Measurements from ENCODE around the gene MAN2A2. TPM values are rescaled to one million over a fixed set of nuclear protein-coding genes. Genes with fewer than 3 reads are reported as not detected.

The MAN2A2 gene
- total and polyA plus RNA-seq, 9 of the 15 experiments (the other 6 are each of a cell fraction or from before 2014, with no cell fraction given): 7.3 to 151 (median 43.4) TPM

DNA sequence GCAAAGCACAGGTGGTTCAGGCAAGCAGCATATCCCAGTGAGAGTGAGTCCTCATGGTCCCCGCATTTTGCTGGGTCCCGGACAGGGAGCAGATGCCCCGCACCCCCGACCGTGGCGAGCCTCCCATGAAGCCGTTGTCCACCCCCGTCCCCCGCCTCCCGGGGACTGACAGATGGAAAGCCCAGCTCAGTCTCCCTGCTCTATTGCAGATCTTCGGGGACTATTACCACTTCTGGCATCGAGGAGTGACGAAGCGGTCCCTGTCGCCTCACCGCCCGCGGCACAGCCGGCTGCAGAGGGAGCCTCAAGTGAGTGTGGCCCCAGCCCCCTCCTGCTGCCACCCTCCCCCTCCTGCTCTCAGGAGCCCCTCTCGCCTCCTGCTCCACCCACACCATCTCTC, 27.1 kb upstream of the MAN2A2 start:
- peaks cover 19 to 57% of the 10 kb centered on the region in 2 experiments for H3K4me1 ChIP-seq (replicated peaks in 1 of 2; ENCODE audit: control insufficient read depth in 2 of 2, insufficient read depth in 2 of 2, low read length in 2 of 2)
- in situ Hi-C loops (cut with MboI) (no loop called here), intact Hi-C loops (cut with micrococcal nuclease) (no loop called here)
- DNase-seq (ENCODE audit: extremely low read depth in 1 of 4, low spot score in 3 of 4): no peak
- ATAC-seq: no peak
- peak overlapping the region in 1 of 2 experiments; percentile 43; a peak in 1 of 4 replicates for H3K9ac ChIP-seq (ENCODE audit: insufficient read depth in 1 of 2, low read depth in 2 of 2, low read length in 2 of 2)
- no peak overlapping the region for H3K4me3 ChIP-seq
- no peaks in the 10 kb centered on the region for H3K27me3 ChIP-seq (ENCODE audit: control insufficient read depth in 2 of 2, insufficient read depth in 2 of 2, low read length in 2 of 2)
- H4K20me1 ChIP-seq (replicated peaks; ENCODE audit: control insufficient read depth, insufficient read depth, low read length): peaks cover 12% of the 10 kb centered on the region; the same call in 1 of the 2 replicates
- H3K27ac ChIP-seq (ENCODE audit: extremely low read depth, low read depth, low read length): no peak overlapping the region
- peaks cover 55% of the 10 kb centered on the region for H3K79me2 ChIP-seq (ENCODE audit: control insufficient read depth, insufficient read depth, low read length)
- FAIRE-seq: no peak
- no TSS peak for BruUV-seq (replicated peaks)
- H3K9me3 ChIP-seq (replicated peaks; ENCODE audit: control insufficient read depth, insufficient read depth, low read depth, low read length): no peaks in the 10 kb centered on the region
- POLR2A ChIA-PET: interaction anchor here (1.0 kb wide), 1 partner anchor 39 kb away, joined by 3 read pairs; no protein-coding TSS in a partner anchor
- peaks cover 79% of the 10 kb centered on the region for H3K36me3 ChIP-seq (ENCODE audit: control insufficient read depth, insufficient read depth, low read length)
- no peak overlapping the region for H2AFZ ChIP-seq (ENCODE audit: low read depth, low read length)
- no peaks in the 10 kb centered on the region for H3K9me1 ChIP-seq (ENCODE audit: control insufficient read depth, insufficient read depth, low read length)
- TF ChIP-seq ZNF146 (CRISPR knock-in tag; IDR thresholded peaks at IDR 0.05; ENCODE audit: unreplicated experiment): no peak
- TF ChIP-seq RBFOX2 (IDR thresholded peaks at IDR 0.05; ENCODE audit: low read depth, low read length): 0 out of 2 replicates have a peak, but pooled peaks have one; percentile 18
- H3K4me2 ChIP-seq (ENCODE audit: insufficient read depth, low read length): no peak overlapping the region
- 90% methylated on average over 8 of the region's 20 CpGs for WGBS (ENCODE audit: insufficient coverage, low coverage, missing lambda C conversion rate)
- CTCF ChIA-PET (ENCODE audit: low intra/inter-chr PET ratio): no interaction called here

DNA sequence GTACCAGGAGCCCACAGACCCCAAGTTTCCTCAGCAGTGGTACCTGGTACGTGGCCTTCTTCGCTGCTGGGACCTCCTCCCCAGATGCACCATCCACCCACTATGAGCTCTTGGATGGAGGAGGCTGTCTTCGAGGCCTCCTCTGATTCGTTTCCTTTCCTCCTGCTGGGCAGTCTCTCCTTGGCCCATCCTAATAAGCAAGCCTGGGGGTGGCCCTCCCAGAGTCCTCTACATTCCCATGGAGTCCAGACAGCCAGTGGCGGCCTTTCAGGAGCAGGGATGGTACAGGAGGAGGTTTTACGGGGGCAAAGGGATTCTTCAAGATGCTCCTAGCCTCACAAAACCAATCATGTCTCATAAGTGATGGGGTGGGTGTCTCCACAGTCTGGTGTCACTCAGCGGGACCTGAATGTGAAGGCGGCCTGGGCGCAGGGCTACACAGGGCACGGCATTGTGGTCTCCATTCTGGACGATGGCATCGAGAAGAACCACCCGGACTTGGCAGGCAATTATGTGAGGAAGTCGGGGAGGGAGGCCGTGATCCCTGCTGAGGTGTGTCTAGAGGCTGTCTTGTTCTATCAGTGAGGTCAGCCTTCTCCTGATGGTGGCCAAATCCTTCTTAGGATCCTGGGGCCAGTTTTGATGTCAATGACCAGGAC, 26.5 kb upstream of the MAN2A2 start:
- whole genome bisulfite sequencing (ENCODE audit: insufficient coverage, low coverage, missing lambda C conversion rate): 96% methylated on average over 15 of the region's 15 CpGs
- POLR2A ChIA-PET: interaction anchor here (1.0 kb wide), 1 partner anchor 39 kb away, joined by 3 read pairs; no protein-coding TSS in a partner anchor
- Histone ChIP-seq H3K4me3 (no peak overlapping the region), H2AFZ (ENCODE audit: low read depth, low read length) (no peak overlapping the region), H3K79me2 (ENCODE audit: control insufficient read depth, insufficient read depth, low read length) (peaks cover 49% of the 10 kb centered on the region), H3K9me1 (ENCODE audit: control insufficient read depth, insufficient read depth, low read length) (no peaks in the 10 kb centered on the region), H3K9ac (ENCODE audit: insufficient read depth in 1 of 2, low read depth in 2 of 2, low read length in 2 of 2) (no peak overlapping the region), H3K27me3 (ENCODE audit: control insufficient read depth in 2 of 2, insufficient read depth in 2 of 2, low read length in 2 of 2) (no peaks in the 10 kb centered on the region), H3K4me1 (replicated peaks in 1 of 2; ENCODE audit: control insufficient read depth in 2 of 2, insufficient read depth in 2 of 2, low read length in 2 of 2) (peaks cover 19 to 59% of the 10 kb centered on the region in 2 experiments), H3K36me3 (ENCODE audit: control insufficient read depth, insufficient read depth, low read length) (peaks cover 85% of the 10 kb centered on the region), H3K4me2 (ENCODE audit: insufficient read depth, low read length) (no peak overlapping the region), H3K27ac (ENCODE audit: extremely low read depth, low read depth, low read length) (no peak overlapping the region), H3K9me3 (replicated peaks; ENCODE audit: control insufficient read depth, insufficient read depth, low read depth, low read length) (no peaks in the 10 kb centered on the region), H4K20me1 (replicated peaks; ENCODE audit: control insufficient read depth, insufficient read depth, low read length) (peaks cover 12% of the 10 kb centered on the region; the same call in 1 of the 2 replicates)
- ATAC-seq (no peak), FAIRE-seq (no peak), DNase-seq (ENCODE audit: extremely low read depth in 1 of 4, low spot score in 3 of 4) (no peak)
- BruUV-seq (replicated peaks): no TSS peak
- intact Hi-C loops (cut with micrococcal nuclease) (no loop called here), in situ Hi-C loops (cut with MboI) (no loop called here)
- CTCF ChIA-PET (ENCODE audit: low intra/inter-chr PET ratio): no interaction called here
- TF ChIP-seq POLR2G (IDR thresholded peaks at IDR 0.05; ENCODE audit: low read depth, low read length) (peak; percentile 4; the same call in 1 of the 2 replicates), NFYB (IDR thresholded peaks at IDR 0.05; ENCODE audit: extremely low read depth, insufficient read length) (no peak), POLR2AphosphoS5 (IDR thresholded peaks at IDR 0.05; ENCODE audit: control insufficient read depth, insufficient read depth, low read depth, low read length) (0 out of 2 replicates have a peak, but pooled peaks have one; percentile 8)
